Endodermal cell (in vitro differentiated cells): Measurements from ENCODE around the gene LRRC26. TPM values are rescaled to one million over a fixed set of nuclear protein-coding genes. Genes with fewer than 3 reads are reported as not detected.
A peak's percentile ranks its signal among the peaks of the same experiment; 100 is the strongest.

Experiments used
- DNase-seq: peaks from one replicate; pipeline ENCODE4 v3.0.0-alpha.2; 2017
- H3K27ac ChIP-seq: 2 replicates; pipeline ENCODE4 v1.5.1; 2013; ENCODE audit warnings: mild to moderate bottlenecking, low read depth, low read length, moderate library complexity
- H3K27me3 ChIP-seq: 2 replicates; pipeline ENCODE4 v1.6.1; 2013; ENCODE audit warnings: mild to moderate bottlenecking, low read length, moderate library complexity; ENCODE audit not compliant: insufficient read depth, control insufficient read depth, poor library complexity, severe bottlenecking
- H3K36me3 ChIP-seq: 2 replicates; pipeline ENCODE4 v1.7.0; 2013; ENCODE audit warnings: mild to moderate bottlenecking, low read length, moderate library complexity; ENCODE audit not compliant: control insufficient read depth, insufficient read depth
- H3K4me1 ChIP-seq: one replicate; pipeline ENCODE4 v1.7.0; 2013; ENCODE audit warnings: low read length; ENCODE audit not compliant: control insufficient read depth, insufficient read depth
- H3K4me3 ChIP-seq: 2 replicates; pipeline ENCODE4 v1.5.1; 2013; ENCODE audit warnings: mild to moderate bottlenecking, low read length, moderate library complexity
- H3K9ac ChIP-seq: 2 replicates; pipeline ENCODE4 v1.6.1; 2013; ENCODE audit warnings: mild to moderate bottlenecking, low read length, moderate library complexity; ENCODE audit not compliant: poor library complexity, severe bottlenecking; ENCODE audit errors: extremely low read depth
- H3K9me3 ChIP-seq: 2 replicates; pipeline ENCODE4 v1.6.1; 2013; ENCODE audit warnings: mild to moderate bottlenecking, low read length, moderate library complexity; ENCODE audit not compliant: control insufficient read depth
- H3K27ac Mint-ChIP-seq: 2 replicates; pipeline ENCODE4 v1.8.0; 2020; ENCODE audit warnings: mixed read lengths
- H3K27me3 Mint-ChIP-seq: 2 replicates; pipeline ENCODE4 v1.8.0; 2021; ENCODE audit warnings: mild to moderate bottlenecking, mixed read lengths; ENCODE audit not compliant: insufficient read depth
- H3K36me3 Mint-ChIP-seq: 2 replicates; pipeline ENCODE4 v1.8.0; 2020; ENCODE audit warnings: low read depth, mixed read lengths
- H3K4me1 Mint-ChIP-seq: 2 replicates; pipeline ENCODE4 v1.8.0; 2020; ENCODE audit warnings: mixed read lengths
- H3K4me3 Mint-ChIP-seq: 2 replicates; pipeline ENCODE4 v1.8.0; 2020; ENCODE audit warnings: mild to moderate bottlenecking, moderate library complexity, mixed read lengths
- H3K9me3 Mint-ChIP-seq: 2 replicates; pipeline ENCODE4 v1.8.0; 2020; ENCODE audit warnings: mild to moderate bottlenecking, mixed read lengths
- CTCF ChIP-seq: fragments of 200-600 bp; sonication (generic); conservative IDR thresholded peaks from 2 replicates; pipeline ENCODE4 v1.5.0; 2021; ENCODE audit warnings: antibody characterized with exemption, mild to moderate bottlenecking
- WGBS, 2 experiments: methylation state at CpG; one replicate each; pipeline versions ENCODE4 v1.1.5 to v1.1.7; 2013; ENCODE audit warnings: missing lambda C conversion rate in 2 of 2, mixed read lengths in 1 of 2; ENCODE audit not compliant: insufficient coverage in 1 of 2, insufficient read length in 1 of 2; 5-methylcytosine and 5-hydroxymethylcytosine counted together
- total RNA-seq, 2 donors: library from RNA; stranded (reverse); fragmentation: NEBNext Ultra II Directional in 1 of 2; extraction: Animal tissue kit (Norgen Biotek cat#: 25700) in 1 of 2; gene quantifications; 2 replicates in 1 of 2; 3 replicates in 1 of 2; pipeline ENCODE4 v1.2.1, GENCODE V29; 2021

LRRC26 gene
- total RNA-seq, 2 donors from 2014 or later, result 0.53 TPM; not detected in 1

GRCh38 chr9:137141976-137142936 lies 27.6 kb downstream of the LRRC26 start:
- Histone ChIP-seq H3K27ac (no peak overlapping the region), H3K36me3 (no peaks in the 10 kb centered on the region), H3K9me3 (no peaks in the 10 kb centered on the region), H3K4me1 (no peaks in the 10 kb centered on the region), H3K9ac (no peak overlapping the region), H3K27me3 (peaks cover 76% of the 10 kb centered on the region), H3K4me3 (no peak overlapping the region)
- no peak overlapping the region for H3K27ac Mint-ChIP-seq
- peak; percentile 29 for DNase-seq
- WGBS, 2 experiments, result 77 to 79% methylated on average over 8 to 24 of the region's 24 CpGs
- no peaks in the 10 kb centered on the region for H3K9me3 Mint-ChIP-seq
- peaks cover 72% of the 10 kb centered on the region for H3K27me3 Mint-ChIP-seq
- H3K4me1 Mint-ChIP-seq, result no peaks in the 10 kb centered on the region
- H3K4me3 Mint-ChIP-seq, result no peak overlapping the region
- H3K36me3 Mint-ChIP-seq, result no peaks in the 10 kb centered on the region
- TF ChIP-seq CTCF, result no peak

GRCh38 chr9:137141050-137141810 lies 28.6 kb downstream of the LRRC26 start:
- Histone ChIP-seq H3K27me3 (peaks cover 82% of the 10 kb centered on the region), H3K9ac (no peak overlapping the region), H3K27ac (no peak overlapping the region), H3K4me1 (no peaks in the 10 kb centered on the region), H3K4me3 (no peak overlapping the region), H3K9me3 (no peaks in the 10 kb centered on the region), H3K36me3 (no peaks in the 10 kb centered on the region)
- no peak for DNase-seq
- H3K4me1 Mint-ChIP-seq, result no peaks in the 10 kb centered on the region
- no peak overlapping the region for H3K27ac Mint-ChIP-seq
- no peak overlapping the region for H3K4me3 Mint-ChIP-seq
- TF ChIP-seq CTCF, result no peak
- 67 to 80% methylated on average over 10 to 17 of the region's 17 CpGs for WGBS, 2 experiments
- H3K36me3 Mint-ChIP-seq, result no peaks in the 10 kb centered on the region
- H3K27me3 Mint-ChIP-seq, result peaks cover 80% of the 10 kb centered on the region
- no peaks in the 10 kb centered on the region for H3K9me3 Mint-ChIP-seq

- no peak overlapping the region for H3K4me3 Mint-ChIP-seq
- no peak overlapping the region for H3K9ac ChIP-seq
Observed at GRCh38 chr9:137140151-137141012, 29.5 kb downstream of the LRRC26 start.

More at GRCh38 chr9:137140151-137141012, 29.5 kb downstream of the LRRC26 start:
- Mint-ChIP-seq H3K9me3 (no peaks in the 10 kb centered on the region), H3K36me3 (no peaks in the 10 kb centered on the region), H3K27ac (no peak overlapping the region), H3K4me1 (no peaks in the 10 kb centered on the region), H3K27me3 (peaks cover 86% of the 10 kb centered on the region)
- WGBS, 2 experiments, result 60 to 67% methylated on average over 16 to 26 of the region's 26 CpGs
- peaks cover 87% of the 10 kb centered on the region for H3K27me3 ChIP-seq
- H3K36me3 ChIP-seq, result no peaks in the 10 kb centered on the region
- H3K27ac ChIP-seq, result no peak overlapping the region
- TF ChIP-seq CTCF, result no peak
- H3K4me1 ChIP-seq, result no peaks in the 10 kb centered on the region
- no peak overlapping the region for H3K4me3 ChIP-seq
- peak; percentile 50 for DNase-seq
- no peaks in the 10 kb centered on the region for H3K9me3 ChIP-seq
